Endothelial cell of hepatic sinusoid (primary cell): ENCODE data around the gene SIGLEC11.
"Not testable (repeated sequence)": the region's sequence is repeated elsewhere in the genome, so short reads cannot be mapped to it uniquely, and the experiment has no call there.

Experiments
- in situ Hi-C: cut with HindIII; loops from 2 replicates; pipeline ENCODE4 v1.10.0; 2017; ENCODE audit warnings: low sequenced_read_pairs

SIGLEC11 gene

DNA sequence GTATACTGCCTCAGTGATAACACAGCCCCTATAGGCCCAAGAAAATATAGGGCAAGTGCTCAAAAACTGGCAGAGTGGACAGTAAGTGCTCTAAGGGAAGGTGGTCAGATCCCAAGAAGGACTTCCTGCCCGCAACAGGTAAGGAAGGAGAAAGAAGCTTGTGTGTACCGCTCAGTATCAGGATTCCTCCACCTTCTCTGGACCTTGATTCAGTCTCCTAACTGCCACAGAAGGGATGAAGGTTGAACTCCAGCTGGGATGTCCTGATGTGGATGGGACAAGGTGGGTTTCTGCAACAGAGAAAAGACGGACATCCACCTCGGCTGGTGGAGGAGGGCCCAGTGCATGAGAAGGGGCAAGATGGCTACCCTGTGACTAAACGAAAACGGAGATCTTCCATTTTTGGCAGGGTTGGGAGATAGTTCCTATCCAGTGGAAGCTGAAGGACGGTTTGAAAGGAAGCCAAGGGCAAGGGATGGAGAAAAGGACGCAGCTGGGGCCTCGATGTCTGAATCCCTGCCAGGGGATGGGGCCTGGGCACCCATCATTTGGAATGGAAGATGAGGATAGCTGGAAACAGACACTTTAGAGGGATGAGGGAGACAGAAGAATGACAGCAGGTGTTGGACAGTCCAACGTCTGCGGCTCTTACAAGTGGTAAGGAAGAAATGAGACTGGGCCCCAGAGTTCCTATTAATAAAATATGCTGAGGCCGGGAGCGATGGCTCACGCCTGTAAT, 33.3 kb downstream of the SIGLEC11 start:
- in situ Hi-C loops, result no loop called here

DNA sequence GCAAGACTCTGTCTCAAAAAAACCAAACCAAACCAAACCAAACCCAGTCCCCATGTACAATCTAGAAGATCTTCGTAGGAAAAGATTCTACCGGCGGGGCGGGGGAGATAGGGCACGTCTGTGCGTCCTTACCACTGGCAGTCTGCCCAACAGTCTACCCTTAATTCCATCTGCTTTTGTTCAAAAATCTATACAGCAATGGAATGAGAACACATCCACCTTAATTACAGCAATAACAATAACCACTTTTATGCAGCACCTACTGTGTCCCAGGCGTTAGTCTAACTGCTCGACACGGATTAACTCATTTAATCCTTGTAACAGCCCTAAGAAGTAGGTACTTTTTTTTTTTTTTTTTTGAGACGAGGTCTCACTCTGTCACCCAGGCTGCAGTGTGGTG, 34.5 kb downstream of the SIGLEC11 start:
- in situ Hi-C loops, result no loop called here

DNA sequence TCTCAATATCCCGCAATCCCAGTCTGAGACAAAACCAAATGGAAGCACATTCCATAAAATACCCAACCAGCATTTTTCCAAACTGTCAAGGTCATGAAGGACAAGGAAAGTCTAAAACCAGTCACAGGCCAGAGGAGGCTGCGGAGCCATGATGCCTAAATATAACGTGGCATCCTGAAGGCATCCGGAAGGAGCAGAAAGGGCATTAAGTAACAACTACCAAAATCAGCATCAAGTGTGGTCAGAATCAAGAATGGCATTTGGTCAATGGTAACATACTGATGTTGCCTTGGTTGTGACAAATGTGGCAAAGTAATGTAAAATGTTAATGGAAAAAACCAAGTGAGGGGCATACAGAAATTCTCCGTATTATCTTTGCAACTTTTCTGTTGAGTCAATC, 35.5 kb downstream of the SIGLEC11 start:
- in situ Hi-C loops, result no loop called here

DNA sequence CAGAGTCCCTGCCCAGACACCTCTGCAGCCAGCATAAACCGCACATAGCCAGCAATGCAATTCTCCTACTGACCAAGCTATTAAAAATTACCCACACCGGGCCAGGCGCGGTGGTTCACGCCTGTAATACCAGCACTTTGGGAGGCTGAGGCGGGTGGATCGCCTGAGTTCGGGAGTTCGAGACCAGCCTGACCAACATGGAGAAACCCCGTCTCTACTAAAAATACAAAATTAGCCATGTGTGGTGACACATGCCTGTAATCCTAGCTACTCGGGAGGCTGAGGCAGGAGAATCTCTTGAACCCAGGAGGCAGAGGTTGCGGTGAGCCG, 36.1 kb downstream of the SIGLEC11 start:
- in situ Hi-C loops, result not testable (repeated sequence)

DNA sequence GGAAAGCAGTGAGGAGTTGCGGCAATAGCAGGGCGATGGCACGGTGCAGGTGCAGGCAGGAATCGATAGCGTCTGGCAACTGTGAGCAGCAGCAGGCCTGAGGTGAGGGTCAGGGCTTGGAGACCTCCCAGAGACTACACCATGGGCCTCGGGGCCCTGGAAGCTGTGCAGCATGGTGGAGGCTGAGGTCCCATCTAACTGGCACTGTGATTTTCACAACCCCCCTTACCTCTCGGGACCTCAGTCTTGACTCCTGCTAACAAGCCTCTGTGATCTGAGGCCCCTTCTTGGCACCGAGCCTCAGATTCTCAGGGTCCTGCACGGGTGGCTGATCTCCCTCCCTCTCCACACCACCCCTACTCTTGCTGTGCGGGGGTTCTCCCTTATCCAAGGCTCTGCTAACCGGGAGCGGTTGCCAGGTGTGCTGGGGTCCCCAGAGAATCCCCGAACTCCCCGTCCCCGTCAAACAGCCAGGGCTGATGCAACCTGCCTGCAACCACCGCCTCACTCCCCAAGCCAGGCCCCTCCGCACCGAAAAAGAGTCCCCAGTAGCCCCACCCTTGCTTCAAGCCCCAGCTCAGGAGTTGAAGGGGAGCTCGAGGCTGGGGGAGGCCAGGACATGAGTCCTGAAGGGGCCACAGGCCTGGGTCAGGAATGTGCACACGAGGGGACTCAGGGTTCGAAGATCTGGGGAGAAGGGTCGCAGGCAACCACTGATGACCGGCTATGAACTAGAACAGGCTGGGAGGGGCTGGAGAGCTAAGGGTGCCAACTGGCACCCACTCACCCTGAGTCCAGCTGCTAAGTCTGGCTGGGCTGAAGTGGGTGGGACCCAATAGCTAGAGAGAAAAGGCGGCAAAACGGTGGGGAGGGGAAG, 36.7 kb downstream of the SIGLEC11 start:
- in situ Hi-C loops, result no loop called here

DNA sequence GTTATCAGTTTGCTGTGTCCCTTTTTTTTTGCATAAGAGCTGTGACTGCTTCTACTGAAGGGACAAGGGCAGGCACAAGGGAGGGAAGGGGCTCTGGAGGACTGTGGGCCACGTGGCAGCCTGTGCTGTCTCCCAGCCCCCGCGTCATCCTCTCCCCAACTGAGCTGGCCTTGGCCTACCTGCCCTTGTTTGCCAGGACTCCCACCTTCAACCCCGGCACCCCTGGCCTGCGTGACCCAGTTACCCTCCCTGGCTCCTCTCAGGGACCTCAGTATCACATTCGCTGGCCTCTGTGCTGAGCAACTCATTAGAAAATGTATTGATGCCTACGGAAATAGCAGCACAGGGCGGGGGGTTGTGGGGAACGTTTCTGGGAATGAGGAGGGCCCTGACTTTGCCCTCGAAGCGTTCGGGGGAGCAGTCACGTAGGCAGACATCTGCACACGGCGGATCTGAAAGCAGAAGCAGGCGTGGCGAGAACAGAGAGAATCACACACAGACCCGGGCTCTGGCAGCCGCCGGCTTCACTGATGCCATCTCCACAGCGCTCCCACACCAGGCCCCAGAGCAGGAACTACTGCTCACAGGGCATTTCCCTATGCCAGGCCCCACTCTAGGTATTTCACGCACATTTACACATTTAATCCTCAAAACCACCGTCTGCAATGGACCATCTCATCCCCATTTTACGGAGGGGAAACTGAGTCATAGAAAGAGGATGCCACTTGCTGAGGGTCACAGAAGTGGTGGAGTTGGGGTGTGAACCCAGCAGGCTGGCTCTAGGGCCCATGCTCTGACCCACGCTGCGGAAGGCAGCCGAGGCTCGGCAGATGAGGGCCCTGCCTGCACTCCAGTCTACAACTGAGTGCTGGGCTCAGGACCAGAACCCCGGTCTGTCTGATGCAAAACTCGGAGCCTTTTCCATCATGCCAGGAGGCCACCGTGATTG, 37.6 kb downstream of the SIGLEC11 start:
- in situ Hi-C loops, result no loop called here

DNA sequence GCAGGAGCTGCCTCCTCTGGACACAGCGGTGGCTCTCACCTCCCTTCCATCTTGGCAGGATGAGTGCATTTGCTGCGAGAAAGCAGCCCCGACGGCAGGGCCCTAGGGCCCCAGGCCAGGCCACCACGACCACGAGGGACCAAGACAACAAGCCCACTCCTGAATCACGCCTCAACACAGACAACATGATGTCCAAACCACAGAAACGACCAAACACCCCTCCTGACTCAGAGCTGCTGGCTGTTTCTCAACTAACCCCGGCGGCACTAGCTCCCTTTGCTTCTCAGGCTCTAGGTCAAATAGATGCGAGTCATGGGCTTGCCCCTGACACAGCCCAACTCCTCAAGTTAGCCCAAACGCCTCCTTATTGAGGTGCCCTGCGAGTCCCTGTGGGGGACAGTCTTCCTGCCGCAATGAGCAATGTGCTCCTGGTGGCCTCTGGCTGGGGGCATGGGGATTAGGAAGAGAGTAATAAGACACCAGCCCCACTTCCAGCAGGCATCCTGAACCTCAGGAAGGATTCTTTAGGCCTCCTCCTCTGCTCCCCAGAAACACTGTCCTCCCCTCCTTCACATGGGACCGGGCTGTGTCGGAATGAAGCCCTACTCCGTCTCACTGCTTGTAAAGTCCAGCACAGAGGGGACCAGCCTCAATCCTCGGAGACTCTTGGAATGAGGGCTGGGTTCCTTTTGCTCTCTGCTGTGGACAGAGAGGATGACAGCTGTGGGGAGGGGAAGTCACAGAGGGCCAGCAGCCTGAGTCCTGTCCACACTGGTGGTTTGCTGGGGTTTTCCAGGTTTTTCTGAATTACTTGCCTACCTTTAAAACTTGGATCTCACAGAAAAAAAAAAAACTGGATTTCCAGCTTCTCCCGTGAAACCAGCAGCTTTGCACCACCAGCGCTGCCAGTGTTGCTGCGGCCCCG, 38.8 kb downstream of the SIGLEC11 start:
- in situ Hi-C loops, result no loop called here

DNA sequence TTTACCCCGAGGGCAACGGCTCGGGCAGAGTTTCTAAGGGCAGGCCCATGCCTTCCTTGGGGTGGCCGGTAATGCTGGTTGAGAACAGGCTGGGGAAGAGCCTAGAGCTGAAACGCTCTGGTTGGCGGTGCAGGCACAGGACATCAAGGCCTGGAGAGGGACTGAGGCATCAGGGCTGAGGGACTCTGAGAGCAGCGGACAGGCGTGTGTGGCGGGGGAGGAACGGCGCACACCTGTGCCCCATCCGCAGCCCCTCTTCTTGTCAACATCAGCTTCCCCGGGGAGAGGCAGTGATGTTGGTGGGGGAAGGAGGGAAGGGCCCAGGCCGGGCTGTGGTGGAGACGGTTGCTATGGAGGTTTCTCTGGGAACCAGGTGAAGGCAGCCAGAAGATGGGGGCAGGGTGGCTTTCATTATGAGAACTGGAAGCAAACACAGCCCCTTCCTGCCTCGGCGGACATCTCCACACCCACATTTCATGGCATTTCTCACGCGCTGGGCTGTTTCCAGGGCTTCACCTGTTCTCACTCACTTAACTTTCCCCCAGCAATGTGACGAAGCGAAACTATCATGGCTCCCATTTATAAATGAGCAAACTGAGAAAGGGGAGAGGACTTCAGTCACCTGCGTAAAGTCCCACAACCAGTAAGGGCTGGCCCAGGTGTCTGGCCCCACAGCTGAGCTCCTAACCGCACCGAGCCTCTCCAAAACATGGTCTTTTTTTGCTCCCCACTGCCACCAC, 40.2 kb downstream of the SIGLEC11 start:
- in situ Hi-C loops, result no loop called here

DNA sequence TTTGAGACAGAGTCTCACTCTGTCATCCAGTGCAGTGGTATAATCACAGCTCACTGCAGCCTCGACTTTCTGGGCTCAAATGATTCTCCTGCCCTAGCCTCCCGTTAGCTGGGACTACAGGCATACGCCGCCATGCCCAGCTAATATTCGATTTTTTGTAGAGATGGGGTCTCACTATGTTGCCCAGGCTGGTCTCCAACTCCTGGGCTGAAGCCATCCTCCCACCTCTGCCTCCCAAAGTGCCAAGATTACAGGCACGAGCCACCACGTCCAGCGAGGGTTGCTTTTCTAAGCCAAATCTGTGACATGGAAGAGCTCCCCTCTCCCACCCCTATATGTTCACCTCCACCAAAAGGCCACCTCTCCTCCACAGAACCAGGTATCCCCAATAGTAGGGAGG, 42.9 kb downstream of the SIGLEC11 start:
- in situ Hi-C loops, result no loop called here

DNA sequence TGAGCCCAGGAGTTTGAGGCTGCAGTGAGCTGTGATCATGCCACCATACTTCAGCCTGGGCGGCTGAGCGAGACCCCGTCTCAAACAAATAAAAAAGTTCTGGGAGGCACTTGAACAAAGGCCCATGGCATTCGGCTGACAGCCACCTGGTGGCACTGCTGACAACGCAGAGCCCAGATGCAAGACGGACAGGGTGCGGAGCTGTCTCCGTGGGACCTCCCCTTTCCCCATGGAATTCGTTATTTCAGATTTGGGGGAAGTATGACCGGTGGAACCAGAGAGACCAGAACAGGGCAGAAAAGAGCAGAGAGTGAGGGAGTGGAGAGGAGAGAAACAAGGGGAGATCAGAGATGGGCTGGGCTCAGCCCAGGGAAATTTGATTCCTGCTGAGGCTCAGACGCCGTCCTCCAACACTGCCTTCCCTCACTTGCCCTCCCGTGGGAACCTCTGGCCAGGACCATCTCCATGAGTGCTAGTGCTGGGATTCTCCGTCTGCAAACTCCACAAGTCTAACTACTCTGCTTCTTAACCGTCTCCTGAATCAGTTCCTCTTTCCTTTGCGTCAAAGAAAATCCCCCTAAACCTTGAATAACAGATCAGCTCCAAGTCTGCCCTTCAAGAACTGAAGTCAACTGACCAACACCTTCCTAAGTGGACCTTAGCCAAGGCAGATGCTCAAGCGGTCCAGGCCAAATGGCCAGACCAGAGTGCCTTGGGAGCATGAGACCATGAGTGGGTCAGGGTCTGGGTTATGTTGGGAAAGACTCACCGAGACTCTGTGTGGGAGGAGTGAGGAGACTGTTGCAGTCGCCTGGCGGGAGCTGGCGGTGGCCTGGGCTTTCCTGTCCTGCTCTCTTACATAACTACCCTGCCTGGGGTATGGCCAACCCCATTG, 43.9 kb downstream of the SIGLEC11 start:
- in situ Hi-C loops, result no loop called here

DNA sequence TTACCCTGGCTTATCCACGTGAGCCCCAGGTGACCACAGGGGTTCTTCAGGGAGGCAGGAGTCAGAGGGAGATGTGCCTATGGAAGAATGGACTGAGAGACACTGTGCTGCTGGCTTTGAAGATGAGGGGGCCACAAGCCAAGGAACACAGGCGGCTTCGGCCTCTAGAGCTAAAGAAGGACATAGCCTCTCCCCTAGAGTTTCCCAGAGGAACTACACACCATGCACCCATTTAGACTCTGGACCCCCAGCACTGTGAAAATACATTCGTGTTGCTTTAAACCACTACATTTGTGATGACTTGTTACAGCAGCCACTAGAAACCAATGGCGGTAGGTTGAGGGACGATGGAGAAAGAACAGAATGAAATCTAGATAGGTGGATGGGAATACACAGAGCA, 45.7 kb downstream of the SIGLEC11 start:
- in situ Hi-C loops, result no loop called here

DNA sequence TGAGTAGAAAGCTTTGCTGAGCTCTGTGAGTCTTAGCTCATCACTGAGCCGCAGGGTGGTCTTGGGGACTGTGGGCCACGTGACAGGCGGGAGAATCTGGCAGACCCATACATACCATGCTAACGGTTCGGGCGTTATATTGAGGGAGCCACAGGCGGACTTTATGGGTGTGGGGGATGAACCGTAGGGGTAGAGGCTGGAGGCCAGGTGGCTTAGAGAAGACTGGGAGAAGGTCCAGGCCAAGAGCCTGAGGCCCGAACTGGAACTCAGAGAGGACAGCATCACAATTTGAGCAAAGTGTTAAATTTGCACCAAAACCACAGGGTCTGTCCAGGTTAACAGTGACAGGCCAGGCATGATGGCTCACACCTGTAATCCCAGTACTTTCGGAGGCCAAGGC, 47.3 kb downstream of the SIGLEC11 start:
- in situ Hi-C loops, result loop anchor here (5.0 kb wide), 1 partner anchor 81 kb away; no protein-coding TSS in a partner anchor

DNA sequence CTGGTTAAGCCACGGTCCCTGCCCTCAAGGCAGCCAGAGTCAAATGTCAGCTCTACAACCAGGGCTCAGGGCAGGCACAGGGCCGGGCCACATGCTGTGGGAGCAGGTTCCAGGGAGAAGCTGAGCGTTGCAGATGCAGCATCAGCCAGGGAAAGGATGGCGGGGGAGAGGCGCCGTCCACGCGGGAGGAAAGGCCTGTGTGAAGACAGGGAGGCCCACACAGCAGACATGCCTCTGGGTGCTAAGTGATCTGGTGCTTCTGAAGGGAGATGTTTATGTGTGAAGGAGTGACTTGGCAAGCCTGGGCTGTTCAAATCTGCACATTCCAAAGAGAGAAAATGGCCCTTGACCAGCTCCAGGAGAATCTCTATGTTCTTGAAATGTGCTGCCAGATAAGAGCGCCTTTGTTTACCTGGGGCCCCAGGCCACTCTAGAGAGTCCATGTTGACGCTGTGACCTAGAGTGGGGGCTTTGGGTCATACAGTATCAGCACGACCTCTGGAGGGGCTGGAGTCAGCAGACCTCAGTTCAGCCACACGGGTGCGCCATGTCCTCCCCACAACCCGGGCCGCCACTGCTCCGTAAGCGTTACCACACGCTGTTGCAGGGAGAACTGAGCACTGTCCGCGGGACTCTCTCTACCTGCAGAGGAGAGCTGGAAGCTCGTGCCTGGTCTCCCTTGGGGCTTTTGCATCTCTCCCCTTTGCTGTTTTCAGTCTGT, 47.8 kb downstream of the SIGLEC11 start:
- in situ Hi-C loops, result loop anchor here (5.0 kb wide), 1 partner anchor 81 kb away; no protein-coding TSS in a partner anchor

DNA sequence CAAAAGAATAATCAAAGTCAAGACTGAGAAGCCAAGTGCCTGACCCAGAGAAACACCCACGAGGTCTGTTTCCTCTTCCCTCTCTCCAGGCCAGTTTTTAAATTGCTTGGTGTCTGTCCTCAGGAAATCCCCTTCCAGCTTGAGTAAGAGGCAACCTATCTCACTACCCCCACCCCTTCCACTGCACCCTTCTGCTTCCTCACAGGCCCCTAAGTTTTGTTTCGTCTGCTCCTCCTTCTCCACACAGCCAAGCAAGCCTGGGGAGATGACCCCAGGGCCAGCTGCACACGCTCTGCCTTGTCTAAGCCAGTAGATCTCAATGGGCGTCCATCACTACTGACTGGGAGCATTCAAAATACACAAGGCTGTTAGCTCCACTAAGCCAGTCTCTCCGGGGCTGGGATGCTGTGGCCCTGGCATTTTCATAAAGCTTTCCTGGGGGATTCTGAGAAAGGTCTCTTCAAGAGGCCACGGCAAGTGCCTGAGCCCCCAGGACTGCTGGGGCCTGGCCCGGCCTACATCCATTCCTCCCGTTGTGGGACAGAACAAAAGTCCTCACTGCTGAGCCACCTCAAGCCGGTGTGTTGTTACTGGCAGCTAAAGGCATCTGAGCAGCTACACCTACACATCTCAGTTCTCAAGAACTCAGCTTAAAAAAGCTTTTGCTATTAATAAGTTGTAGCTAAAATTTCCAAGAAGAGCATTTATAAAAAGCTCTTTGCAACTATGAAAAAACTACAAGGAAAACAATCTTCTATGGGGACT, 49.4 kb downstream of the SIGLEC11 start:
- in situ Hi-C loops, result loop anchor here (5.0 kb wide), 1 partner anchor 79 kb away; no protein-coding TSS in a partner anchor

DNA sequence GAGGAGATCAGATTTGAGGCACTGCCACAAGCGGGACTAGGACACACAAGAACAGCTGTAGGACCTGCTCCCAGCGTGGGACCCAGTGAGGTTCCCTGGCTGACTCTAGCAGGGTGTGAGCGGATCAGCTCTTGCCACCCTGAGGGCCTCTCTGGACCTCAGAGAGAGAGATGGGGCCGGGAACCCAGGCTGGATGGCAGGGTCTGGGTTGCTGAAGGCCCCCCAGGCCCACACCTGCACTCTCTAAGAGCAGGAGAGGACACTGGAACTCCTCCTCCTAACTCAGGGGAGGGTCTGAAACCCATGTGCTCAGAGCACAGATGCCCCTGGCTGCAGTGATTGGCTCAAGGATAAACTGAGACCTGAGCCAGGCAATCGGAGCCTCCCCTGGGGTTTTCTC, 50.8 kb downstream of the SIGLEC11 start:
- in situ Hi-C loops, result loop anchor here (5.0 kb wide), 1 partner anchor 78 kb away; no protein-coding TSS in a partner anchor

DNA sequence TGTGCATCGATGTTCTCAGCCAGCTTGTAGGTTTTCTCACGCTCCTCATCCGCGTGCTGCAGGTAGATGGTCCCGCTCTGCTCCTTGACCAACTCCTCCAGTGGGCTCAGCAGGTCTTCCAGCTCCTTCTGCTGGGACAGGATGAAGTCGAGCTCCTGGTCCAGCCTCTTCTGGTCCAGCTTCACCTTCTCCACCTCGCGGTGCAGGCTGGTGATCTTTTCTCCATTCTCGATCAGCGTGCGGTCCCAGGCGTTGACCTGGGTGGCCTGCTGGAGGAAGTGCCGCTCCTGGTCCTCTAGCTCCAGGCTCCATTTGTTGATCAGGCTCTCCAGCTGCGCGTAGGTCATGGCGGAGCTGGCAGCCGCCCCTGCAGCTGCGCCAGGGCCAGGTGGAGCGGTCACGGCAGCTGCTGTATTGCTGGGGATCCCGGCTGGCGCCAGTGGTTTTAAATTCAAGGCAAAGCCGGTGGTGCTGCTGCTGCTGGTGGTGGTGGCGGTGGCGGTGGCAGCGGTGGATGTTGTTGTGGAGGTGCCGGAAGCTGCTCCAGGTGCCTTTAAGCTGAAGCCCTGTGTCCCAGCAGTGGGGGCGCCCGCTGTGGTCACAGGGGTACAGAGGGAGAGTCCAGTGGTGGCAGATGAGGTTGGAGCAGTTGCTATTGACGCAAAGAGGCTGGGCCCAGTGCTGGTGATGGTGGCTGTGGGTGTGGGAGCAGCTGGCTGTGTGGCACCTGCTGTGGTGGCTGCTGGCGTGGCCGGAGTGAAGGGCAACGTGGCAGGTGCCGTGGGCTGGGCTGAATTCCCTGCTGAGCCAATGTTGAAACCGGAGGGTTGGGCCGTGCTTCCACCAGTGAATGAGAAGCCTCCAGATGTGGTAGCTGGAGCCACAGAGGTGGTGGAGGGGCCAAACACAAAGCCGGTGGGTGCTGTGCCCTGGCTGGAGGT, 52.2 kb downstream of the SIGLEC11 start:
- in situ Hi-C loops, result no loop called here
